HEK293 (cell line): ENCODE data around the gene CCDC92.
A peak's percentile ranks its signal among the peaks of the same experiment; 100 is the strongest.

ENCODE experiments used
- CTCF ChIA-PET: fragments of 350-600 bp; formaldehyde crosslinking; extraction: SDS; loops from one replicate; lab custom pipeline; 2021; ENCODE audit warnings: antibody characterized with exemption; lab: Yijun Ruan, JAX
- POLR2A ChIA-PET: fragments of 300-600 bp; formaldehyde crosslinking; extraction: SDS; loops from one replicate; lab custom pipeline; 2020; ENCODE audit warnings: antibody characterized with exemption, inconsistent platforms; lab: Yijun Ruan, JAX
- H3K27ac ChIP-seq: fragments of 200-500 bp; sonication (Bioruptor generic); 2 replicates; pipeline ENCODE4 v1.5.1; 2014; ENCODE audit warnings: low read depth, low read length, control low read depth, inconsistent platforms; ENCODE audit errors: extremely low read depth
- H3K36me3 ChIP-seq, 2 experiments: fragments of 200-500 bp in 1 of 2; sonication (Bioruptor generic) in 1 of 2; 1 replicate in 1 of 2; 2 replicates in 1 of 2; pipeline ENCODE4 v1.5.1; 2014 to 2017; ENCODE audit warnings: inconsistent platforms in 2 of 2, low read length in 2 of 2; ENCODE audit not compliant: control insufficient read depth in 2 of 2, insufficient read depth in 1 of 2
- H3K4me1 ChIP-seq: fragments of 200-500 bp; sonication (Bioruptor generic); 2 replicates; pipeline ENCODE4 v1.5.1; 2014; ENCODE audit warnings: mild to moderate bottlenecking, low read length, inconsistent platforms; ENCODE audit not compliant: control insufficient read depth, insufficient read depth
- H3K4me3 ChIP-seq: 2 replicates; pipeline ENCODE4 v1.5.1; 2011; ENCODE audit warnings: low read depth, mild to moderate bottlenecking, control low read depth, low read length, moderate library complexity
- H3K9me3 ChIP-seq: fragments of 200-500 bp; sonication (Bioruptor generic); 2 replicates; pipeline ENCODE4 v1.5.1; 2014; ENCODE audit warnings: low read depth, low read length, inconsistent platforms; ENCODE audit not compliant: control insufficient read depth, insufficient read depth
- ATF2 ChIP-seq: fragments of 450-650 bp; formaldehyde crosslinking; IDR thresholded peaks from 2 replicates; pipeline ENCODE4 v1.5.1; 2016; ENCODE audit warnings: missing biosample characterization, missing genetic modification characterization, low read depth
- BCL11B ChIP-seq: fragments of 450-650 bp; formaldehyde crosslinking; IDR thresholded peaks from 2 replicates; pipeline ENCODE4 v1.5.1; 2016; ENCODE audit warnings: low read depth, missing biosample characterization, missing genetic modification characterization
- BCL6B ChIP-seq: fragments of 450-650 bp; formaldehyde crosslinking; IDR thresholded peaks from 2 replicates; pipeline ENCODE4 v1.5.1; 2017; ENCODE audit warnings: missing biosample characterization, missing genetic modification characterization
- INSM2 ChIP-seq: fragments of 450-650 bp; formaldehyde crosslinking; IDR thresholded peaks from 2 replicates; pipeline ENCODE4 v1.5.1; 2016; ENCODE audit warnings: missing biosample characterization, missing genetic modification characterization
- KLF17 ChIP-seq: fragments of 450-650 bp; formaldehyde crosslinking; IDR thresholded peaks from 2 replicates; pipeline ENCODE4 v1.5.1; 2016; ENCODE audit warnings: missing biosample characterization, missing genetic modification characterization
- MZF1 ChIP-seq: fragments of 450-650 bp; formaldehyde crosslinking; IDR thresholded peaks from 2 replicates; pipeline ENCODE4 v1.5.1; 2017; ENCODE audit warnings: missing biosample characterization, missing genetic modification characterization, borderline replicate concordance
- SP7 ChIP-seq: fragments of 450-650 bp; formaldehyde crosslinking; IDR thresholded peaks from 2 replicates; pipeline ENCODE4 v1.5.1; 2016; ENCODE audit warnings: missing biosample characterization, missing genetic modification characterization
- TRIM28 ChIP-seq: IDR thresholded peaks from 2 replicates; pipeline ENCODE4 v1.6.1; 2011; ENCODE audit warnings: low read length, control low read depth, borderline replicate concordance
- TSHZ1 ChIP-seq: fragments of 450-650 bp; formaldehyde crosslinking; IDR thresholded peaks from 2 replicates; pipeline ENCODE4 v1.5.1; 2016; ENCODE audit warnings: missing biosample characterization, missing genetic modification characterization, borderline replicate concordance
- ZBTB7A ChIP-seq: fragments of 450-650 bp; formaldehyde crosslinking; IDR thresholded peaks from 2 replicates; pipeline ENCODE4 v1.5.1; 2016; ENCODE audit warnings: low read depth, missing biosample characterization, missing genetic modification characterization
- ZFP3 ChIP-seq: fragments of 450-650 bp; formaldehyde crosslinking; IDR thresholded peaks from 2 replicates; pipeline ENCODE4 v1.5.1; 2016; ENCODE audit warnings: low read depth, missing biosample characterization, missing genetic modification characterization
- ZNF138 ChIP-seq: fragments of 450-650 bp; formaldehyde crosslinking; IDR thresholded peaks from 2 replicates; pipeline ENCODE4 v1.5.1; 2016; ENCODE audit warnings: missing biosample characterization, missing genetic modification characterization, borderline replicate concordance
- ZNF140 ChIP-seq: fragments of 450-650 bp; formaldehyde crosslinking; IDR thresholded peaks from 2 replicates; pipeline ENCODE4 v1.5.1; 2016; ENCODE audit warnings: missing biosample characterization, missing genetic modification characterization
- ZNF146 ChIP-seq: fragments of 450-650 bp; formaldehyde crosslinking; IDR thresholded peaks from 2 replicates; pipeline ENCODE4 v1.5.1; 2016; ENCODE audit warnings: missing biosample characterization, missing genetic modification characterization
- ZNF155 ChIP-seq: fragments of 450-650 bp; formaldehyde crosslinking; IDR thresholded peaks from 2 replicates; pipeline ENCODE4 v1.5.1; 2016; ENCODE audit warnings: missing biosample characterization, missing genetic modification characterization
- ZNF350 ChIP-seq: fragments of 450-650 bp; formaldehyde crosslinking; IDR thresholded peaks from 2 replicates; pipeline ENCODE4 v1.5.0; 2017; ENCODE audit warnings: missing biosample characterization, mild to moderate bottlenecking, missing genetic modification characterization
- ZNF391 ChIP-seq: fragments of 450-650 bp; formaldehyde crosslinking; IDR thresholded peaks from 2 replicates; pipeline ENCODE4 v1.5.1; 2016; ENCODE audit warnings: low read depth, missing biosample characterization, missing genetic modification characterization, borderline replicate concordance
- ZNF416 ChIP-seq: fragments of 450-650 bp; formaldehyde crosslinking; IDR thresholded peaks from 2 replicates; pipeline ENCODE4 v1.5.1; 2016; ENCODE audit warnings: missing biosample characterization, missing genetic modification characterization
- ZNF548 ChIP-seq: fragments of 450-650 bp; formaldehyde crosslinking; IDR thresholded peaks from 2 replicates; pipeline ENCODE4 v1.5.1; 2016; ENCODE audit warnings: missing biosample characterization, missing genetic modification characterization
- ZNF571 ChIP-seq: fragments of 450-650 bp; formaldehyde crosslinking; IDR thresholded peaks from 2 replicates; pipeline ENCODE4 v1.5.0; 2017; ENCODE audit warnings: missing biosample characterization, missing genetic modification characterization
- ZNF596 ChIP-seq: fragments of 450-650 bp; IDR thresholded peaks from 2 replicates; pipeline ENCODE4 v1.5.0; 2018; ENCODE audit warnings: missing biosample characterization, mild to moderate bottlenecking, missing genetic modification characterization, moderate library complexity
- ZNF701 ChIP-seq: fragments of 450-650 bp; formaldehyde crosslinking; IDR thresholded peaks from 2 replicates; pipeline ENCODE4 v1.5.1; 2016; ENCODE audit warnings: missing biosample characterization, missing genetic modification characterization

The CCDC92 gene

GRCh38 chr12:123960856-123961255, 11.8 kb downstream of the CCDC92 start:
- Histone ChIP-seq H3K4me1 (peaks cover 4% of the 10 kb centered on the region; the same call in 1 of the 2 replicates), H3K27ac (no peak overlapping the region), H3K4me3 (no peak overlapping the region), H3K36me3 (no peaks in the 10 kb centered on the region), H3K9me3 (no peaks in the 10 kb centered on the region)
- CTCF ChIA-PET = interaction anchor here (1.1 to 2.0 kb wide), 2 partner anchors 56 to 72 kb away, joined by 3 to 7 read pairs; no protein-coding TSS in a partner anchor
- TF ChIP-seq ZNF416 (tag by site-specific recombination) = no peak
- no peak for TF ChIP-seq ZNF571 (tag by site-specific recombination)
- no peak for TF ChIP-seq ZFP3
- no peak for TF ChIP-seq ZBTB7A (tag by site-specific recombination)
- TF ChIP-seq ZNF146 = no peak
- POLR2A ChIA-PET = no interaction called here

- POLR2A ChIA-PET = no interaction called here
- peaks cover 4% of the 10 kb centered on the region; the same call in 1 of the 2 replicates for H3K4me1 ChIP-seq
- TF ChIP-seq ZNF548 (tag by site-specific recombination) = no peak
- TF ChIP-seq SP7 (tag by site-specific recombination) = 0 out of 2 replicates have a peak, but pooled peaks have one; percentile 46
- TF ChIP-seq MZF1 (tag by site-specific recombination) = no peak
- peak; percentile 70 for TF ChIP-seq BCL6B (tag by site-specific recombination)
- no peak for TF ChIP-seq ZNF350
- TF ChIP-seq ZNF596 (tag by site-specific recombination) = no peak
- TF ChIP-seq BCL11B (tag by site-specific recombination) = no peak
- TF ChIP-seq, all 188 proteins: peak for 2
- no peaks in the 10 kb centered on the region for H3K36me3 ChIP-seq
- no peak overlapping the region for H3K4me3 ChIP-seq
- no peak overlapping the region for H3K27ac ChIP-seq
- CTCF ChIA-PET = interaction anchor here (0.6 to 2.0 kb wide), 3 partner anchors 54 to 73 kb away, joined by 3 to 7 read pairs (median 6); no protein-coding TSS in a partner anchor
- H3K9me3 ChIP-seq = no peaks in the 10 kb centered on the region
Measured at GRCh38 chr12:123960029-123960735, 12.4 kb downstream of the CCDC92 start.

- H3K36me3 ChIP-seq = no peaks in the 10 kb centered on the region
- ChIA-PET CTCF (interaction anchor here (0.6 to 0.7 kb wide), 2 partner anchors 53 to 1025 kb away, joined by 3 to 5 read pairs; no protein-coding TSS in a partner anchor), POLR2A (interaction anchor here (0.5 kb wide), 1 partner anchor 70 kb away, joined by 3 read pairs; no protein-coding TSS in a partner anchor)
- TF ChIP-seq ATF2 (tag by site-specific recombination) (no peak), TSHZ1 (tag by site-specific recombination) (no peak), INSM2 (tag by site-specific recombination) (no peak), ZNF155 (tag by site-specific recombination) (no peak), ZNF138 (tag by site-specific recombination) (no peak), KLF17 (tag by site-specific recombination) (no peak), ZNF391 (tag by site-specific recombination) (no peak), ZNF140 (tag by site-specific recombination) (no peak), TRIM28 (no peak), ZNF701 (tag by site-specific recombination) (no peak)
Measured at GRCh38 chr12:123958876-123959275, 13.8 kb downstream of the CCDC92 start.

More at GRCh38 chr12:123958876-123959275, 13.8 kb downstream of the CCDC92 start:
- no peaks in the 10 kb centered on the region for H3K9me3 ChIP-seq
- no peak overlapping the region for H3K27ac ChIP-seq
- peaks cover 4% of the 10 kb centered on the region; the same call in 1 of the 2 replicates for H3K4me1 ChIP-seq
- H3K4me3 ChIP-seq = no peak overlapping the region
